Measurements from ENCODE around the gene NOVA1. TPM values are rescaled to one million over a fixed set of nuclear protein-coding genes. Genes with fewer than 3 reads are reported as not detected.

Gene NOVA1
- total and polyA plus RNA-seq, 2 of the 13 experiments (the other 11 are each of a cell fraction or from before 2014, with no cell fraction given): 0.13 TPM

DNA sequence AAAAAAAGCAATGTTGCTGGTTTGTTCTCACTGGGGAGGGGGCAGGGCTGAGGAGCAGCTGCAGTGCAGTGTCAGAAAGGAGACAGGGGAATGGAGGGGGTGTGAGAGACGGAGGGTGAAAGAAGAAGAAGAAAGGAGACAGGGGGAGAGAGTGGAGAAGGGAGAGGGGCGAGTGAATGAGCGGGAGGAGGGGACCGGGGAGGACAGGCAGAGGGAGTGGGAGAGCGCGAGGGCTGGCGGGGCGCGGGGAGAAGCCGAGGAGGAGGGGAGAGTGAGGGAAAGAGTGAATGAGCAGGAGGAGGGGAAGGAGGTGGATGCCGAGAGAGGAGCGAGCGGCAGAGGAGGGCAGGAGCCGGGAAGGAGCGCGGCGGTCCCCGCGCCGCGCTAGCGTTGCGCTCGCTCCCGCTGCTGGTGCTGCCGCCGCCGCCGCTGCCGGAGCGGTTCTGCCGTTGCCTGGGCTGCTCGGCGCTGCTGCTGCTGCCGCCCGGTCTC, at the start of gene NOVA1 (continued):
- TF ChIP-seq, protein P1, sequence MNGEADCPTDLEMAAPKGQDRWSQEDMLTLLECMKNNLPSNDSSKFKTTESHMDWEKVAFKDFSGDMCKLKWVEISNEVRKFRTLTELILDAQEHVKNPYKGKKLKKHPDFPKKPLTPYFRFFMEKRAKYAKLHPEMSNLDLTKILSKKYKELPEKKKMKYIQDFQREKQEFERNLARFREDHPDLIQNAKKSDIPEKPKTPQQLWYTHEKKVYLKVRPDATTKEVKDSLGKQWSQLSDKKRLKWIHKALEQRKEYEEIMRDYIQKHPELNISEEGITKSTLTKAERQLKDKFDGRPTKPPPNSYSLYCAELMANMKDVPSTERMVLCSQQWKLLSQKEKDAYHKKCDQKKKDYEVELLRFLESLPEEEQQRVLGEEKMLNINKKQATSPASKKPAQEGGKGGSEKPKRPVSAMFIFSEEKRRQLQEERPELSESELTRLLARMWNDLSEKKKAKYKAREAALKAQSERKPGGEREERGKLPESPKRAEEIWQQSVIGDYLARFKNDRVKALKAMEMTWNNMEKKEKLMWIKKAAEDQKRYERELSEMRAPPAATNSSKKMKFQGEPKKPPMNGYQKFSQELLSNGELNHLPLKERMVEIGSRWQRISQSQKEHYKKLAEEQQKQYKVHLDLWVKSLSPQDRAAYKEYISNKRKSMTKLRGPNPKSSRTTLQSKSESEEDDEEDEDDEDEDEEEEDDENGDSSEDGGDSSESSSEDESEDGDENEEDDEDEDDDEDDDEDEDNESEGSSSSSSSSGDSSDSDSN (CRISPR knock-in tag; IDR thresholded peaks at IDR 0.05): peak; percentile 62; the same call in 1 of the 2 replicates
- TF ChIP-seq ERF (CRISPR knock-in tag; IDR thresholded peaks at IDR 0.05) (no peak), ZNF777 (CRISPR knock-in tag; IDR thresholded peaks at IDR 0.05) (no peak), MAF1 (CRISPR knock-in tag; IDR thresholded peaks at IDR 0.05; ENCODE audit: borderline replicate concordance) (no peak), MYC (CRISPR knock-in tag; IDR thresholded peaks at IDR 0.05; ENCODE audit: borderline replicate concordance) (peak; percentile 51; the same call in 1 of the 2 replicates), SRSF4 (IDR thresholded peaks at IDR 0.05; ENCODE audit: low read depth, low read length, poor library complexity, severe bottlenecking) (no peak), ZNF263 (CRISPR knock-in tag; IDR thresholded peaks at IDR 0.05) (peak; percentile 78), ZNF292 (CRISPR knock-in tag; IDR thresholded peaks at IDR 0.05; ENCODE audit: borderline replicate concordance, low read depth) (no peak), CHCHD3 (CRISPR knock-in tag; IDR thresholded peaks at IDR 0.05) (no peak), ZNF652 (CRISPR knock-in tag; IDR thresholded peaks at IDR 0.05; ENCODE audit: borderline replicate concordance, low read depth) (no peak), GZF1 (CRISPR knock-in tag; IDR thresholded peaks at IDR 0.05) (no peak), CCDC6 (CRISPR knock-in tag; IDR thresholded peaks at IDR 0.05) (no peak), HOXA5 (CRISPR knock-in tag; IDR thresholded peaks at IDR 0.05) (peak; percentile 31; the same call in 1 of the 2 replicates), ARNT2 (CRISPR knock-in tag; IDR thresholded peaks at IDR 0.05; ENCODE audit: low read depth) (no peak), ZNF816 (CRISPR knock-in tag; IDR thresholded peaks at IDR 0.05; ENCODE audit: borderline replicate concordance) (no peak), ATF1 (CRISPR knock-in tag; IDR thresholded peaks at IDR 0.05) (no peak), SAP130 (CRISPR knock-in tag; IDR thresholded peaks at IDR 0.05; ENCODE audit: low read depth) (no peak), KDM5A (IDR thresholded peaks at IDR 0.05; ENCODE audit: borderline replicate concordance, low read length) (no peak), SP140L (CRISPR knock-in tag; IDR thresholded peaks at IDR 0.05; ENCODE audit: borderline replicate concordance) (no peak), BCL6 (CRISPR knock-in tag; IDR thresholded peaks at IDR 0.05) (no peak), SOX5 (CRISPR knock-in tag; IDR thresholded peaks at IDR 0.05; ENCODE audit: borderline replicate concordance) (no peak), AGO1 (IDR thresholded peaks at IDR 0.05; ENCODE audit: low read depth, low read length, poor library complexity, severe bottlenecking) (peak; percentile 62)
- TF ChIP-seq, protein P2, sequence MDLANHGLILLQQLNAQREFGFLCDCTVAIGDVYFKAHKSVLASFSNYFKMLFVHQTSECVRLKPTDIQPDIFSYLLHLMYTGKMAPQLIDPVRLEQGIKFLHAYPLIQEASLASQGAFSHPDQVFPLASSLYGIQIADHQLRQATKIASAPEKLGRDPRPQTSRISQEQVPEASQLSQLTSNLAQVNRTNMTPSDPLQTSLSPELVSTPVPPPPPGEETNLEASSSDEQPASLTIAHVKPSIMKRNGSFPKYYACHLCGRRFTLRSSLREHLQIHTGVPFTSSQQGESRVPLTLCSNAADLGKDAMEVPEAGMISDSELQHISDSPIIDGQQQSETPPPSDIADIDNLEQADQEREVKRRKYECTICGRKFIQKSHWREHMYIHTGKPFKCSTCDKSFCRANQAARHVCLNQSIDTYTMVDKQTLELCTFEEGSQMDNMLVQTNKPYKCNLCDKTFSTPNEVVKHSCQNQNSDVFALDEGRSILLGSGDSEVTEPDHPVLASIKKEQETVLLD (CRISPR knock-in tag; IDR thresholded peaks at IDR 0.05; ENCODE audit: low read depth): 0 out of 2 replicates have a peak, but pooled peaks have one; percentile 34
- TF ChIP-seq, protein P3, sequence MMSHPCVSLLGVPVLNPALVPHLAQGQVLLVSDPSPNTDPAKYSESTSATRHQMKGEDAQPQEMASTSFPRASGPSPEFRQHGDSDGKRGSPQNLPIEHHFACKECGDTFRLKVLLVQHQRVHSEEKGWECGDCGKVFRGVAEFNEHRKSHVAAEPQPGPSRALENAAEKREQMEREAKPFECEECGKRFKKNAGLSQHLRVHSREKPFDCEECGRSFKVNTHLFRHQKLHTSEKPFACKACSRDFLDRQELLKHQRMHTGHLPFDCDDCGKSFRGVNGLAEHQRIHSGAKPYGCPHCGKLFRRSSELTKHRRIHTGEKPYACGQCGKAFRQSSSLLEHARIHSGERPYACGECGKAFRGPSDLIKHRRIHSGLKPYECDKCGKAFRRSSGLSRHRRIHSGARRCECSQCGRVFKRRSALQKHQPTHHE (CRISPR knock-in tag; IDR thresholded peaks at IDR 0.05; ENCODE audit: borderline replicate concordance): no peak
- TF ChIP-seq, protein P4, sequence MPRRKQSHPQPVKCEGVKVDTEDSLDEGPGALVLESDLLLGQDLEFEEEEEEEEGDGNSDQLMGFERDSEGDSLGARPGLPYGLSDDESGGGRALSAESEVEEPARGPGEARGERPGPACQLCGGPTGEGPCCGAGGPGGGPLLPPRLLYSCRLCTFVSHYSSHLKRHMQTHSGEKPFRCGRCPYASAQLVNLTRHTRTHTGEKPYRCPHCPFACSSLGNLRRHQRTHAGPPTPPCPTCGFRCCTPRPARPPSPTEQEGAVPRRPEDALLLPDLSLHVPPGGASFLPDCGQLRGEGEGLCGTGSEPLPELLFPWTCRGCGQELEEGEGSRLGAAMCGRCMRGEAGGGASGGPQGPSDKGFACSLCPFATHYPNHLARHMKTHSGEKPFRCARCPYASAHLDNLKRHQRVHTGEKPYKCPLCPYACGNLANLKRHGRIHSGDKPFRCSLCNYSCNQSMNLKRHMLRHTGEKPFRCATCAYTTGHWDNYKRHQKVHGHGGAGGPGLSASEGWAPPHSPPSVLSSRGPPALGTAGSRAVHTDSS (CRISPR knock-in tag; conservative IDR thresholded peaks at IDR 0.05): no peak
